CD14-positive monocyte (primary cell): ENCODE data around the gene KATNIP. TPM values are rescaled to one million over a fixed set of nuclear protein-coding genes. Genes with fewer than 3 reads are reported as not detected.

Experiments
- DNase-seq, 3 donors: peaks; one replicate each; pipeline ENCODE4 v3.0.0-alpha.2; 2011 to 2022
- H2AFZ ChIP-seq: 2 replicates; pipeline ENCODE4 v1.6.0; 2012; ENCODE audit warnings: mild to moderate bottlenecking, low read depth, low read length, inconsistent platforms; ENCODE audit not compliant: insufficient read depth, poor library complexity, severe bottlenecking
- H3K27ac ChIP-seq, 2 donors: 1 replicate in 1 of 2; 2 replicates in 1 of 2; pipeline ENCODE4 v1.5.1; 2012 to 2013; ENCODE audit warnings: low read length in 2 of 2, control low read depth in 1 of 2, inconsistent platforms in 1 of 2, low read depth in 1 of 2, mild to moderate bottlenecking in 1 of 2
- H3K27me3 ChIP-seq, 2 donors: one replicate each; pipeline versions ENCODE4 v1.6.0 to v1.6.1; 2011 to 2013; ENCODE audit warnings: low read length in 2 of 2; ENCODE audit not compliant: control insufficient read depth in 2 of 2, insufficient read depth in 2 of 2
- H3K36me3 ChIP-seq, 2 donors: replicated peaks in 1 of 2; 1 replicate in 1 of 2; 2 replicates in 1 of 2; pipeline versions ENCODE4 v1.5.1 to v1.6.1; 2012 to 2013; ENCODE audit warnings: low read length in 2 of 2, control low read depth in 1 of 2, inconsistent platforms in 1 of 2, mild to moderate bottlenecking in 1 of 2; ENCODE audit not compliant: insufficient read depth in 2 of 2, control insufficient read depth in 1 of 2
- H3K4me1 ChIP-seq, 2 donors: 1 replicate in 1 of 2; 2 replicates in 1 of 2; pipeline versions ENCODE4 v1.5.1 to v1.6.1; 2012 to 2013; ENCODE audit warnings: low read length in 2 of 2, control low read depth in 1 of 2, inconsistent platforms in 1 of 2, mild to moderate bottlenecking in 1 of 2, moderate library complexity in 1 of 2; ENCODE audit not compliant: insufficient read depth in 2 of 2, control insufficient read depth in 1 of 2
- H3K4me2 ChIP-seq: replicated peaks from 2 replicates; pipeline ENCODE3; 2012; ENCODE audit warnings: low read length, moderate library complexity, mild to moderate bottlenecking; ENCODE audit not compliant: poor library complexity, severe bottlenecking; ENCODE audit errors: extremely low read depth
- H3K4me3 ChIP-seq, 3 experiments: fragments of 200-600 bp in 1 of 3; sonication (generic) in 1 of 3; replicated peaks in 1 of 3; 1 replicate in 2 of 3; 2 replicates in 1 of 3; pipeline ENCODE4 v1.5.1; 2011 to 2013; ENCODE audit warnings: low read length in 3 of 3, mild to moderate bottlenecking in 3 of 3, control low read depth in 2 of 3, low read depth in 2 of 3, inconsistent platforms in 1 of 3, moderate library complexity in 1 of 3
- H3K79me2 ChIP-seq: 2 replicates; pipeline ENCODE4 v1.6.0; 2012; ENCODE audit warnings: mild to moderate bottlenecking, control low read depth, inconsistent platforms, low read length, moderate library complexity; ENCODE audit not compliant: insufficient read depth
- H3K9ac ChIP-seq: 2 replicates; pipeline ENCODE4 v1.6.0; 2017; ENCODE audit warnings: low read length, mild to moderate bottlenecking; ENCODE audit not compliant: insufficient read depth, poor library complexity, severe bottlenecking
- H3K9me3 ChIP-seq, 2 donors: replicated peaks in 1 of 2; 1 replicate in 1 of 2; 2 replicates in 1 of 2; pipeline versions ENCODE4 v1.5.1 to v1.6.1; 2012 to 2013; ENCODE audit warnings: low read length in 2 of 2, control low read depth in 1 of 2; ENCODE audit not compliant: control insufficient read depth in 1 of 2, insufficient read depth in 1 of 2
- H4K20me1 ChIP-seq: 2 replicates; pipeline ENCODE4 v1.6.0; 2012; ENCODE audit warnings: mild to moderate bottlenecking, low read length, control low read depth, moderate library complexity; ENCODE audit not compliant: insufficient read depth
- H3K27ac Mint-ChIP-seq, 7 donors: one replicate each; pipeline ENCODE4 v1.8.0; 2020; ENCODE audit warnings: mild to moderate bottlenecking in 7 of 7, mixed read lengths in 7 of 7, moderate library complexity in 6 of 7, inconsistent platforms in 2 of 7
- H3K27me3 Mint-ChIP-seq, 3 donors: one replicate each; pipeline ENCODE4 v1.8.0; 2021 to 2022; ENCODE audit warnings: low read depth in 3 of 3, mild to moderate bottlenecking in 3 of 3, mixed read lengths in 3 of 3, moderate library complexity in 3 of 3, inconsistent platforms in 1 of 3
- H3K36me3 Mint-ChIP-seq, 2 donors: one replicate each; pipeline ENCODE4 v1.8.0; 2020; ENCODE audit warnings: mixed read lengths in 2 of 2, inconsistent platforms in 1 of 2, mild to moderate bottlenecking in 1 of 2
- H3K4me1 Mint-ChIP-seq: one replicate; pipeline ENCODE4 v1.8.0; 2020; ENCODE audit warnings: mild to moderate bottlenecking, mixed read lengths
- H3K4me3 Mint-ChIP-seq, 2 donors: one replicate each; pipeline ENCODE4 v1.8.0; 2020; ENCODE audit warnings: mild to moderate bottlenecking in 2 of 2, mixed read lengths in 2 of 2, moderate library complexity in 1 of 2
- H3K9me3 Mint-ChIP-seq, 7 donors: one replicate each; pipeline ENCODE4 v1.8.0; 2020 to 2022; ENCODE audit warnings: mixed read lengths in 7 of 7, mild to moderate bottlenecking in 6 of 7, moderate library complexity in 6 of 7, inconsistent platforms in 2 of 7
- WGBS: methylation state at CpG from one replicate; pipeline ENCODE4 v1.1.5; 2013; ENCODE audit warnings: missing lambda C conversion rate; ENCODE audit not compliant: insufficient coverage; 5-methylcytosine and 5-hydroxymethylcytosine counted together
- intact Hi-C, 2 donors: fragments of 100-400 bp; cut with micrococcal nuclease; formaldehyde crosslinking; loops; one replicate each; pipeline versions ENCODE4 v1.15.0 to v1.15.1; 2023
- polyA plus RNA-seq, 3 donors: library from polyadenylated mRNA; depleted of rRNA in 1 of 3; unstranded in 2 of 3; stranded (reverse) in 1 of 3; fragments of 300-500 nt in 2 of 3; fragments of >200 nt in 1 of 3; fragmentation: Illumina TruSeq in 2 of 3; gene quantifications; 1 replicate in 2 of 3; 2 replicates in 1 of 3; pipeline ENCODE4 v1.2.3, GENCODE V29; 2012 to 2021
- TF ChIP-seq, protein P1 (sequence below): fragments of 200-600 bp; IDR thresholded peaks from one replicate; pipeline ENCODE4 v1.8.0; 2022; ENCODE audit warnings: antibody characterized with exemption, mild to moderate bottlenecking

The KATNIP gene
- polyA plus RNA-seq, 3 donors, result 2.4 to 28.0 (median 5.0) TPM

GRCh38 chr16:27571433-27572326, 21.7 kb downstream of the KATNIP start:
- peak overlapping the region in 1 of 7 donors; percentile 47 for H3K27ac Mint-ChIP-seq
- Histone ChIP-seq H2AFZ (no peak overlapping the region), H3K9ac (no peak overlapping the region), H3K36me3 (peaks cover 7 to 14% of the 10 kb centered on the region in 2 donors), H3K4me3 (no peak overlapping the region), H4K20me1 (no peaks in the 10 kb centered on the region), H3K4me2 (no peak overlapping the region), H3K4me1 (peaks cover 0 to under 1% of the 10 kb centered on the region in 2 donors), H3K27ac (no peak overlapping the region), H3K27me3 (no peaks in the 10 kb centered on the region), H3K9me3 (no peaks in the 10 kb centered on the region), H3K79me2 (no peaks in the 10 kb centered on the region)
- peaks cover 16 to 19% of the 10 kb centered on the region in 2 donors for H3K36me3 Mint-ChIP-seq
- 93% methylated on average over 6 of the region's 8 CpGs for WGBS
- TF ChIP-seq, protein P1, sequence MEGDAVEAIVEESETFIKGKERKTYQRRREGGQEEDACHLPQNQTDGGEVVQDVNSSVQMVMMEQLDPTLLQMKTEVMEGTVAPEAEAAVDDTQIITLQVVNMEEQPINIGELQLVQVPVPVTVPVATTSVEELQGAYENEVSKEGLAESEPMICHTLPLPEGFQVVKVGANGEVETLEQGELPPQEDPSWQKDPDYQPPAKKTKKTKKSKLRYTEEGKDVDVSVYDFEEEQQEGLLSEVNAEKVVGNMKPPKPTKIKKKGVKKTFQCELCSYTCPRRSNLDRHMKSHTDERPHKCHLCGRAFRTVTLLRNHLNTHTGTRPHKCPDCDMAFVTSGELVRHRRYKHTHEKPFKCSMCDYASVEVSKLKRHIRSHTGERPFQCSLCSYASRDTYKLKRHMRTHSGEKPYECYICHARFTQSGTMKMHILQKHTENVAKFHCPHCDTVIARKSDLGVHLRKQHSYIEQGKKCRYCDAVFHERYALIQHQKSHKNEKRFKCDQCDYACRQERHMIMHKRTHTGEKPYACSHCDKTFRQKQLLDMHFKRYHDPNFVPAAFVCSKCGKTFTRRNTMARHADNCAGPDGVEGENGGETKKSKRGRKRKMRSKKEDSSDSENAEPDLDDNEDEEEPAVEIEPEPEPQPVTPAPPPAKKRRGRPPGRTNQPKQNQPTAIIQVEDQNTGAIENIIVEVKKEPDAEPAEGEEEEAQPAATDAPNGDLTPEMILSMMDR, result no peak
- no peak overlapping the region for H3K4me3 Mint-ChIP-seq
- H3K9me3 Mint-ChIP-seq, result no peaks in the 10 kb centered on the region
- intact Hi-C loops, result no loop called here
- H3K27me3 Mint-ChIP-seq, result peaks cover 0 to 5% (median 0%) of the 10 kb centered on the region in 3 donors
- H3K4me1 Mint-ChIP-seq, result peaks cover 8% of the 10 kb centered on the region
- DNase-seq, result no peak

- Histone ChIP-seq H3K4me2 (no peak overlapping the region), H3K36me3 (peaks cover 7 to 14% of the 10 kb centered on the region in 2 donors), H3K79me2 (no peaks in the 10 kb centered on the region), H3K9me3 (no peaks in the 10 kb centered on the region), H2AFZ (no peak overlapping the region), H3K4me1 (no peaks in the 10 kb centered on the region), H4K20me1 (no peaks in the 10 kb centered on the region), H3K4me3 (no peak overlapping the region), H3K9ac (no peak overlapping the region), H3K27me3 (no peaks in the 10 kb centered on the region), H3K27ac (no peak overlapping the region)
- Mint-ChIP-seq H3K36me3 (peaks cover 19 to 21% of the 10 kb centered on the region in 2 donors), H3K4me1 (peaks cover 4% of the 10 kb centered on the region), H3K9me3 (no peaks in the 10 kb centered on the region), H3K27me3 (peaks cover 0 to 5% (median 0%) of the 10 kb centered on the region in 3 donors), H3K4me3 (no peak overlapping the region), H3K27ac (peak overlapping the region in 1 of 7 donors; percentile 75)
- 86% methylated on average over 5 of the region's 6 CpGs for WGBS
- TF ChIP-seq, protein P1, result no peak
- intact Hi-C loops, result no loop called here
- DNase-seq, result no peak
These were observed 22.8 kb downstream of the KATNIP start for GRCh38 chr16:27572711-27573110.
